HG03460 (cell line): ENCODE measurements around the gene FAM53B.
"Not testable (repeated sequence)": the region's sequence is repeated elsewhere in the genome, so short reads cannot be mapped to it uniquely, and the experiment has no call there.

Source experiments
- ATAC-seq: cut with Tn5 transposase; IDR thresholded peaks from one replicate; pipeline ENCODE4 v1.9.1; 2021; ENCODE audit not compliant: unreplicated experiment

The FAM53B gene

GRCh38 chr10:124618470-124619073 is 125.6 kb downstream of the FAM53B start:
- no peak for ATAC-seq

GRCh38 chr10:124616836-124617130 is 127.4 kb downstream of the FAM53B start:
- no peak for ATAC-seq

GRCh38 chr10:124616040-124616835 is 127.9 kb downstream of the FAM53B start:
- no peak for ATAC-seq

GRCh38 chr10:124615259-124615658 is 128.9 kb downstream of the FAM53B start:
- no peak for ATAC-seq

GRCh38 chr10:124614003-124614659 is 130.0 kb downstream of the FAM53B start:
- ATAC-seq = peak; percentile 53

GRCh38 chr10:124612611-124613498 is 131.3 kb downstream of the FAM53B start:
- no peak for ATAC-seq

GRCh38 chr10:124611738-124612137 is 132.4 kb downstream of the FAM53B start:
- ATAC-seq = no peak

- not testable (repeated sequence) for ATAC-seq
Measured at GRCh38 chr10:124610851-124611250, 133.3 kb downstream of the FAM53B start.

- ATAC-seq = not testable (repeated sequence)
Measured at GRCh38 chr10:124610186-124610585, 134.0 kb downstream of the FAM53B start.

- no peak for ATAC-seq
Measured at GRCh38 chr10:124609698-124610097, 134.5 kb downstream of the FAM53B start.

- ATAC-seq = no peak
Measured at GRCh38 chr10:124608093-124608721, 136.0 kb downstream of the FAM53B start.

- ATAC-seq = no peak
Measured at GRCh38 chr10:124607693-124608092, 136.5 kb downstream of the FAM53B start.

GRCh38 chr10:124606822-124607221 is 137.4 kb downstream of the FAM53B start:
- no peak for ATAC-seq

- ATAC-seq = no peak
Measured at GRCh38 chr10:124605856-124606812, 138.0 kb downstream of the FAM53B start.

- no peak for ATAC-seq
Measured at GRCh38 chr10:124605481-124605855, 138.7 kb downstream of the FAM53B start.

- no peak for ATAC-seq
Measured at GRCh38 chr10:124605001-124605370, 139.2 kb downstream of the FAM53B start.

GRCh38 chr10:124604214-124605000 is 139.8 kb downstream of the FAM53B start:
- ATAC-seq = no peak

GRCh38 chr10:124603376-124604213 is 140.6 kb downstream of the FAM53B start:
- no peak for ATAC-seq
